OCI-LY1 (cell line): ENCODE results near the gene CTAG1A.

ENCODE experiments used
- H2AFZ ChIP-seq: fragments of 200-600 bp; sonication (generic), shearing (Covaris generic); 2 replicates; pipeline ENCODE4 v1.6.0; 2014; ENCODE audit warnings: antibody characterized with exemption, mild to moderate bottlenecking, low read length
- H3F3A ChIP-seq: fragments of 200-600 bp; sonication (generic), shearing (Covaris generic); 2 replicates; pipeline ENCODE4 v1.6.0; 2014; ENCODE audit warnings: mild to moderate bottlenecking, antibody characterized with exemption, low read length, moderate library complexity; ENCODE audit not compliant: insufficient read depth
- H3K27ac ChIP-seq: fragments of 200-600 bp; sonication (generic); 2 replicates; pipeline ENCODE4 v1.5.1; 2014; ENCODE audit warnings: low read length, mixed run types, mild to moderate bottlenecking, low read depth; ENCODE audit not compliant: poor library complexity, severe bottlenecking
- H3K27me3 ChIP-seq: fragments of 200-600 bp; sonication (generic); 2 replicates; pipeline ENCODE4 v1.6.0; 2014; ENCODE audit warnings: antibody characterized with exemption, mild to moderate bottlenecking, low read length, moderate library complexity; ENCODE audit not compliant: insufficient read depth
- H3K36me3 ChIP-seq: fragments of 200-600 bp; sonication (generic); 2 replicates; pipeline ENCODE4 v1.6.1; 2014; ENCODE audit warnings: mild to moderate bottlenecking, antibody characterized with exemption, low read length, moderate library complexity, mixed read lengths; ENCODE audit not compliant: insufficient read depth
- H3K4me1 ChIP-seq: fragments of 200-600 bp; sonication (generic); 2 replicates; pipeline ENCODE4 v1.5.1; 2014; ENCODE audit warnings: mild to moderate bottlenecking, low read length, moderate library complexity; ENCODE audit not compliant: insufficient read depth, severe bottlenecking
- H3K4me2 ChIP-seq: fragments of 200-600 bp; sonication (generic), shearing (Covaris generic); 2 replicates; pipeline ENCODE4 v1.6.1; 2014; ENCODE audit warnings: low read length
- H3K4me3 ChIP-seq: fragments of 200-600 bp; sonication (generic); 2 replicates; pipeline ENCODE4 v1.5.1; 2014; ENCODE audit warnings: low read length, low read depth, mild to moderate bottlenecking, mixed read lengths; ENCODE audit not compliant: poor library complexity, severe bottlenecking
- H3K79me2 ChIP-seq: fragments of 200-600 bp; shearing (Covaris generic); 2 replicates; pipeline ENCODE4 v1.6.1; 2016; ENCODE audit warnings: mixed run types, low read length, mixed read lengths; ENCODE audit not compliant: insufficient read depth
- H3K9ac ChIP-seq: fragments of 200-600 bp; sonication (generic), shearing (Covaris generic); 2 replicates; pipeline ENCODE4 v1.6.1; 2014; ENCODE audit warnings: mild to moderate bottlenecking, low read length, mixed read lengths
- H3K9me2 ChIP-seq: fragments of 200-600 bp; sonication (generic), shearing (Covaris generic); 2 replicates; pipeline ENCODE4 v1.6.1; 2014; ENCODE audit warnings: low read depth, mild to moderate bottlenecking, low read length, mixed read lengths
- H3K9me3 ChIP-seq: fragments of 200-600 bp; shearing (Covaris generic); 2 replicates; pipeline ENCODE4 v1.6.1; 2014; ENCODE audit warnings: low read length, mixed read lengths
- H4K20me1 ChIP-seq: fragments of 200-600 bp; sonication (generic), shearing (Covaris generic); 2 replicates; pipeline ENCODE4 v1.6.0; 2016; ENCODE audit warnings: mild to moderate bottlenecking, low read length; ENCODE audit not compliant: insufficient read depth
- EZH2 ChIP-seq: fragments of 200-600 bp; sonication (generic), shearing (Covaris generic); IDR thresholded peaks from 2 replicates; pipeline ENCODE4 v1.8.0; 2017; ENCODE audit warnings: borderline replicate concordance, mixed run types, mild to moderate bottlenecking, antibody characterized with exemption, low read length, moderate library complexity, mixed read lengths
- TF ChIP-seq, protein P1 (sequence below): fragments of 200-600 bp; sonication (generic), shearing (Covaris generic); IDR thresholded peaks from 2 replicates; pipeline ENCODE4 v1.5.1; 2017; ENCODE audit warnings: mild to moderate bottlenecking, antibody characterized with exemption, low read length, moderate library complexity, mixed read lengths

The CTAG1A gene

DNA sequence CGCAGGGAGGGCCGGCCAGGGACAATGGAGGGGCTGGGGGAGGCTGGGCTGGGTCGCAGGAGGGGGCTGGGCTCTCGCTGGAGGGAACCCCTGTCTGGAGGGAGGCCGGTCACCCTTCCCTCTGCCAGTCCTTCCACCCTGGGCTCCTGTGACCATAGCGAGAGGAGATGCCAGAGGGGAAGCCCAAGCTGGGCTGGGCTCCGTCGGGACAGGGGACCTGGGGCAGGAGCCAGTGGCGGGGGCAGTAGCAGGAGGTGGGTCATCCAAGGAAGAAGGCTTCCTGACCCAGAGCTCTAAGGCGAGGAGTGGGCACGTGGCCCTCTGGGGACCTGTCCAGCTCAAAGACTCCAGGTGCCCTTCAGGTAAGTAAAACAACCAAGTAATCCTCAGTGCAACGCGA, 17.3 kb downstream of the CTAG1A start:
- H3K9me2 ChIP-seq = no peaks in the 10 kb centered on the region
- no peak overlapping the region for H3K4me2 ChIP-seq

GRCh38 chrX:154602766-154603437, 18.0 kb downstream of the CTAG1A start:
- no peaks in the 10 kb centered on the region for H3F3A ChIP-seq
- no peaks in the 10 kb centered on the region for H3K27me3 ChIP-seq
- no peak overlapping the region for H3K27ac ChIP-seq
- no peaks in the 10 kb centered on the region for H3K79me2 ChIP-seq
- H3K9me2 ChIP-seq = no peaks in the 10 kb centered on the region
- no peak overlapping the region for H3K9ac ChIP-seq
- H2AFZ ChIP-seq = no peak overlapping the region
- H3K36me3 ChIP-seq = no peaks in the 10 kb centered on the region
- no peak overlapping the region for H3K4me2 ChIP-seq
- no peaks in the 10 kb centered on the region for H3K4me1 ChIP-seq
- H4K20me1 ChIP-seq = no peaks in the 10 kb centered on the region
- no peak for TF ChIP-seq EZH2
- TF ChIP-seq, protein P1, sequence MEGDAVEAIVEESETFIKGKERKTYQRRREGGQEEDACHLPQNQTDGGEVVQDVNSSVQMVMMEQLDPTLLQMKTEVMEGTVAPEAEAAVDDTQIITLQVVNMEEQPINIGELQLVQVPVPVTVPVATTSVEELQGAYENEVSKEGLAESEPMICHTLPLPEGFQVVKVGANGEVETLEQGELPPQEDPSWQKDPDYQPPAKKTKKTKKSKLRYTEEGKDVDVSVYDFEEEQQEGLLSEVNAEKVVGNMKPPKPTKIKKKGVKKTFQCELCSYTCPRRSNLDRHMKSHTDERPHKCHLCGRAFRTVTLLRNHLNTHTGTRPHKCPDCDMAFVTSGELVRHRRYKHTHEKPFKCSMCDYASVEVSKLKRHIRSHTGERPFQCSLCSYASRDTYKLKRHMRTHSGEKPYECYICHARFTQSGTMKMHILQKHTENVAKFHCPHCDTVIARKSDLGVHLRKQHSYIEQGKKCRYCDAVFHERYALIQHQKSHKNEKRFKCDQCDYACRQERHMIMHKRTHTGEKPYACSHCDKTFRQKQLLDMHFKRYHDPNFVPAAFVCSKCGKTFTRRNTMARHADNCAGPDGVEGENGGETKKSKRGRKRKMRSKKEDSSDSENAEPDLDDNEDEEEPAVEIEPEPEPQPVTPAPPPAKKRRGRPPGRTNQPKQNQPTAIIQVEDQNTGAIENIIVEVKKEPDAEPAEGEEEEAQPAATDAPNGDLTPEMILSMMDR = no peak
- H3K9me3 ChIP-seq = no peaks in the 10 kb centered on the region
- no peak overlapping the region for H3K4me3 ChIP-seq

More for the DNA sequence above, 17.3 kb downstream of the CTAG1A start:
- H3K9ac ChIP-seq = no peak overlapping the region
- no peak overlapping the region for H3K4me3 ChIP-seq
- TF ChIP-seq EZH2 = no peak
- TF ChIP-seq, protein P1 = no peak
- H3K27ac ChIP-seq = no peak overlapping the region
- H3K9me3 ChIP-seq = no peaks in the 10 kb centered on the region
- no peaks in the 10 kb centered on the region for H3K79me2 ChIP-seq
- no peak overlapping the region for H2AFZ ChIP-seq
- no peaks in the 10 kb centered on the region for H3F3A ChIP-seq
- H3K4me1 ChIP-seq = no peaks in the 10 kb centered on the region
- no peaks in the 10 kb centered on the region for H3K27me3 ChIP-seq
- no peaks in the 10 kb centered on the region for H3K36me3 ChIP-seq
- H4K20me1 ChIP-seq = no peaks in the 10 kb centered on the region

DNA sequence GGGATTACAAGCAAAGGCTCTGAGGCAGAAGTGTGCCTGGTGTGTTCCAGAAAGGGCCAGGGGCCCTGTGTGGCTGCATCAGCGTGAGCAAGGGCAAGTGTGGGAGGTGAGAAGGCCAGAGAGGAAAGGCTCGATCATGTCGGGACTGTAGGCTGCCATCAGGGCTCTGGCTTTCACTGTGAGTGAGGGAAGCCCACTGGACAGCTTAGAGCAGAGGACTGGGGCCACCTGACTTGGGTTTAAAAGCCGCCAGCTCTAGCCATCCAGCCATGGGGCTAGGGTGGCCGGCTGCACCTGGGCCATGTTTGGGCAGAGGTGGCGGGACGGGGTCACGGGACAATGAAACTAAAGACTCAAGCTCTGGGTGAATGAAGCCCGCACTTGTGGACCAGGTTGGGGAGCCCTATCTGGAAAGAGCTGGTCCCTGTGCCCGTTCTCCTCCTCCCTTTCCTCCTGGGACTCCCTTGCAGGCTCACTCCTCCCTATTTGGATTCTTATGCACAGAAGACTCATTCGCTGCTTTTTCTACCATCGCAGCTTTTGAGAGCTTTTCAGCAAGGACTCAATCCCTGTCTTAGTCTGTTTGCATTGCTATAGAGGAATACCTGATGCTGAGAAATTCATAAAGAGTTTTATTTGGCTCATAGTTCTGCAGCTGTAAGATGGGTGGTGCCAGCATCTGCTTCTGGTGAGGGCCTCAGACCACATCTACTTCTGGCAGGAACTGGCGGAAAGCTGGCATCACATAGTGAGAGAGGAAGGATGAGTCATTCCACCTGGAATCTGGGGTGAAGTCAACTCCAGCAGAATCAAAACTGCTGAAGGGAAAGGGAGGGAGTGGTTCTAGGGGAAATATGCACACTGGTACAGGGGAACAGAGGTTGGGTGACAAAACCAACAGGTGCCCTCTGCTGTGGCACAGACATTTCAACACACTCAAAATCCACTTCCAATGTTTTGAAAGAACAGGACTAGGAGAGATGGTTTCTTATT, 18.8 kb downstream of the CTAG1A start:
- no peaks in the 10 kb centered on the region for H3K9me2 ChIP-seq
- H3K4me2 ChIP-seq = no peak overlapping the region
- H3K4me3 ChIP-seq = no peak overlapping the region
- H3K79me2 ChIP-seq = no peaks in the 10 kb centered on the region
- H3K4me1 ChIP-seq = no peaks in the 10 kb centered on the region
- no peaks in the 10 kb centered on the region for H3F3A ChIP-seq
- H4K20me1 ChIP-seq = no peaks in the 10 kb centered on the region
- H3K9me3 ChIP-seq = no peaks in the 10 kb centered on the region
- H3K27ac ChIP-seq = no peak overlapping the region
- no peak overlapping the region for H3K9ac ChIP-seq
- H3K27me3 ChIP-seq = no peaks in the 10 kb centered on the region
- no peak for TF ChIP-seq EZH2
- TF ChIP-seq, protein P1 = no peak
- no peaks in the 10 kb centered on the region for H3K36me3 ChIP-seq
- H2AFZ ChIP-seq = no peak overlapping the region
